Activated T-cell treated with anti-CD3 and anti-CD28 coated beads, Interleukin-2, amount 50 U/mL, for 4 hours (primary cell): ENCODE results near the gene C2orf66. TPM values are rescaled to one million over a fixed set of nuclear protein-coding genes. Genes with fewer than 3 reads are reported as not detected.

ENCODE experiments used
- ATAC-seq, 2 donors: fragments of 200-7000 bp; cut with Tn5 transposase; one replicate each; pipeline ENCODE4 v1.10.0; 2021
- DNase-seq: peaks from one replicate; pipeline ENCODE4 v3.0.0-alpha.2; 2020
- H3K27me3 Mint-ChIP-seq: one replicate; pipeline ENCODE4 v1.8.0; 2021; ENCODE audit warnings: low read depth, mixed read lengths
- H3K36me3 Mint-ChIP-seq: one replicate; pipeline ENCODE4 v1.8.0; 2022; ENCODE audit warnings: mixed read lengths; ENCODE audit not compliant: insufficient read depth
- H3K4me1 Mint-ChIP-seq: one replicate; pipeline ENCODE4 v1.8.0; 2021; ENCODE audit warnings: low read depth, mixed read lengths
- H3K4me3 Mint-ChIP-seq: one replicate; pipeline ENCODE4 v1.8.0; 2021; ENCODE audit warnings: mild to moderate bottlenecking, moderate library complexity, mixed read lengths
- H3K9me3 Mint-ChIP-seq: one replicate; pipeline ENCODE4 v1.8.0; 2021; ENCODE audit warnings: mixed read lengths
- total RNA-seq, 3 donors: library from RNA; stranded (reverse); gene quantifications; one replicate each; pipeline ENCODE4 v1.2.1, GENCODE V29; 2021

The C2orf66 gene
- total RNA-seq: not detected

DNA sequence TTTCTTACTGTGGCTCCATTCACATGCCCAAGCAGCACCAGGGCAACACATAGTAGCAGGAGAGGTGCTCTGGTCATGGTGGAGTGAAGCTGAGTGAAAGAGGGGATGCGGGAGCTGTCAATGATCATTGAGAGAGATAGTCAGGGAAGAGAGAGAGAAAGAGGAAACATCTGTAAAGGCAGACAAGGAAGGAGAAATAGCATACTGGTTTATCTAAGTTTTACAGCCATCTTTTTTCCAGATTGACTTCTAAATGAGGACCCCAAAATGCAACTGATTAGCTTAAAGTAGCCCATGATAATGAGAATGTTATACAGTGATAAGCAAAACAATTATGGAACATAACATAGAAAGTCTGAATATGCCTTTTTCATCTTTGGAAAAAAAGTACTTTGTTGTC lies at the start of gene C2orf66:
Gene C2orf66, minus strand, starts transcription at position 96 of the 400 bp plus-strand sequence. Its CDS starts 19 bp downstream, at position 77.
- peaks cover 4% of the 10 kb centered on the region for H3K9me3 Mint-ChIP-seq
- H3K4me3 Mint-ChIP-seq: no peak within 1 kb of the TSS
- no peaks in the 10 kb centered on the region for H3K4me1 Mint-ChIP-seq
- H3K27me3 Mint-ChIP-seq: peaks cover 31% of the 10 kb centered on the region
- no peaks in the 10 kb centered on the region for H3K36me3 Mint-ChIP-seq
- DNase-seq (no peak), ATAC-seq (no peak)

DNA sequence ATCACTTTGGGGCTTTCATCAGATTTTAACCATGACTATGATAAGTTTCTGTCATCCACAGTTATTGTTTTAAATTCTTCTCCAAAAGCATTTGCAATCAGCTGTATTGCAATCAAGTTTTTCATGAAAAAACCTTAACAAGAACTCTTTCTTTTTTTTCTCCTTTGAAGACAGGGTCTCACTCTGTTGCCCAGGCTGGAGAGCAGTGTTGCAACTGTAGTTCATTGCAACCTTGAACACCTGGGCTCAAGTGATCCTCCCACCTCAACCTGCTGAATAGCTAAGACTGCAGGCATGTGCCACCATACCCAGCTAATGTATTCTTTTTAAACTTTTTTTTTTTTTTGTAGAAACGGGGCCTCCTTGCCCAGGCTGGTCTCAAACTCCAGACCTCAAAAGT lies 45.5 kb upstream of the C2orf66 start:
- peaks cover 6% of the 10 kb centered on the region for H3K9me3 Mint-ChIP-seq
- H3K4me3 Mint-ChIP-seq: no peak overlapping the region
- no peaks in the 10 kb centered on the region for H3K27me3 Mint-ChIP-seq
- no peak for ATAC-seq
- no peak for DNase-seq
- H3K36me3 Mint-ChIP-seq: peaks cover 28% of the 10 kb centered on the region
- H3K4me1 Mint-ChIP-seq: no peaks in the 10 kb centered on the region

- DNase-seq: no peak
- Mint-ChIP-seq H3K4me3 (no peak overlapping the region), H3K27me3 (no peaks in the 10 kb centered on the region), H3K9me3 (no peaks in the 10 kb centered on the region), H3K4me1 (no peaks in the 10 kb centered on the region), H3K36me3 (peaks cover 18% of the 10 kb centered on the region)
- ATAC-seq: no peak
These were observed 44.3 kb upstream of the C2orf66 start for GRCh38 chr2:196853301-196854087.

GRCh38 chr2:196851088-196851487 lies 41.9 kb upstream of the C2orf66 start:
- no peaks in the 10 kb centered on the region for H3K27me3 Mint-ChIP-seq
- H3K9me3 Mint-ChIP-seq: no peaks in the 10 kb centered on the region
- peaks cover 4% of the 10 kb centered on the region for H3K4me1 Mint-ChIP-seq
- DNase-seq (no peak), ATAC-seq (no peak)
- peaks cover 15% of the 10 kb centered on the region for H3K36me3 Mint-ChIP-seq
- H3K4me3 Mint-ChIP-seq: no peak overlapping the region

DNA sequence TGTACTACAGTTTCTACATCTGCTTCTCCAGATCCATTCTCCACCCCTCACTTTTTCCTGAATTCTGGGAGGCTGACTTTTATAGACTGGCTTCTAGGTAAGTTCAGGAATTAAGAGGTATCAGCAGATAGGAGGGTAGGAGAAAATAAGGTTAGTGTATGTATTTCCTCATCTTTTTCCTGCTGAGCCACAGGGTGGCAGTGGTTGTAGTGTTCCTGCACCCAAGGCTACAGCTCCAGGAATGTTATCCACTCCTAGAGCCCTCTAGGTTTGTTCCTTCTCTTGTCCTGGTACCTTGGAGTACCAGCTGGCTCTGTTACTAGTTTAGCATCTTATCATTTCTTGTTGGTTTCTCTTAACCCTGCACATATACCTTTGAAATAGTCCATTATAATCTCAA lies 40.7 kb upstream of the C2orf66 start:
- Mint-ChIP-seq H3K27me3 (no peaks in the 10 kb centered on the region), H3K36me3 (peaks cover 21% of the 10 kb centered on the region), H3K9me3 (no peaks in the 10 kb centered on the region), H3K4me1 (peaks cover 4% of the 10 kb centered on the region), H3K4me3 (no peak overlapping the region)
- no peak for ATAC-seq
- no peak for DNase-seq

DNA sequence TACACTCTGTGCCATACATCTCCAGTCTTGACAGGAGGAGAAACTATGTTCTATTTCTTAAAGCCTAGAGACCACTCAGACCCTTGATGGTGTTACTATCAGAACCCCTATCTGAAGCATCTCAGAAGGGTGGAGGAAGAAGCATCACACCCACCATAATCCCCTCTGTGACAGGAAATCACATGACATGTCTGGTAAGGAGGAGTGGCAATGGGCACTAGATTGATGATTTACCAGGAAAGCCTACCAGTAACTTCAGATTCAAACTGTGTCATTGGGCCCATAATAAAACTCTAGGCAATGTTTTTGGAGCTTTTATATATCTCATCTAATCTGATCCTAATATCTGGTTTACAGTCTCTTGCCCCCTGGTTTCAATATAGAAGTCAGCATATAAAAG lies 37.1 kb upstream of the C2orf66 start:
- Mint-ChIP-seq H3K4me1 (peaks cover 4% of the 10 kb centered on the region), H3K4me3 (no peak overlapping the region), H3K9me3 (no peaks in the 10 kb centered on the region), H3K36me3 (peaks cover 19% of the 10 kb centered on the region), H3K27me3 (no peaks in the 10 kb centered on the region)
- DNase-seq (no peak), ATAC-seq (no peak)

DNA sequence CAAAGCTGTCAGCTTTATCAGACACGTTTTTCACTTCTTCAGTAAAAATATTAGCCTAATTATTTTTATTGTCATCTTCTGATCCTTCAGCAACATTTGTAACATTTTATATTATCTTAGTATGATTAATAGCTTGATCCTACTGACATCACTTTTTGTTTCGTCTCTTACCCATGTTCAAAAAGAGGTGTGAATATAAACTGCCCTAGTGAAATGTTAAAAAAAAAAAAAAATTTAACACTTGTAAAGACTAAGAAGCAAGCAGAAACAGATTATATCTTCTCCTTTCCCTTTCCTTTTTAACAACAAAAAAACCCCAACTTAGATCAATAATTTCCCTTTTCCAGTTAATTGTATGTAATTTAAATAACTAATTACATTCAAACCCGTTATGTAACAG lies 36.2 kb upstream of the C2orf66 start:
- no peak for DNase-seq
- Mint-ChIP-seq H3K9me3 (no peaks in the 10 kb centered on the region), H3K4me1 (peaks cover 4% of the 10 kb centered on the region), H3K4me3 (no peak overlapping the region), H3K36me3 (peaks cover 23% of the 10 kb centered on the region), H3K27me3 (no peaks in the 10 kb centered on the region)
- ATAC-seq: no peak

- no peaks in the 10 kb centered on the region for H3K9me3 Mint-ChIP-seq
- H3K4me1 Mint-ChIP-seq: no peaks in the 10 kb centered on the region
- peaks cover 10% of the 10 kb centered on the region for H3K36me3 Mint-ChIP-seq
- ATAC-seq (no peak), DNase-seq (no peak)
- no peak overlapping the region for H3K4me3 Mint-ChIP-seq
- no peaks in the 10 kb centered on the region for H3K27me3 Mint-ChIP-seq
These were observed 31.0 kb upstream of the C2orf66 start for GRCh38 chr2:196840171-196840570.

- Mint-ChIP-seq H3K36me3 (peaks cover 10% of the 10 kb centered on the region), H3K27me3 (no peaks in the 10 kb centered on the region), H3K9me3 (no peaks in the 10 kb centered on the region), H3K4me1 (no peaks in the 10 kb centered on the region), H3K4me3 (no peak overlapping the region)
- ATAC-seq: no peak
- no peak for DNase-seq
These were observed 30.4 kb upstream of the C2orf66 start for GRCh38 chr2:196839574-196839973.

DNA sequence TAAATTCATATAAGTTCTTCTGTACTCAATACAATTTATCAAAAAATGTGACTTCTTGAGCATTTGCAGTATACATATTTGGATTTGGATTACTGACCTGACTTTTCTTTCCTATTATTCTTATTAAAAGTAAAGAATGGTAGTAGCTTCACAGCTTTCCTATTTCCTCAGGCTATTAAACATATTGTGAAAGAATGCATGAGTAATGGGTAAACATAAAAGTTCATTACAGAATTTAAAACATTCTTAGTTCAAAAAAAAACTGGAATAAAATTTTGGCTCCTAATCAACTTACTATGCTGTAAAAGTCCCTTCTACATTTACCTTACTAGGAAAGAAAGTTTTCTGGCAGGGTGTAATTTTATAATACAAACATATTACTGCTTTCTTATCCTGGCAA lies 27.3 kb upstream of the C2orf66 start:
- ATAC-seq: no peak
- Mint-ChIP-seq H3K9me3 (no peaks in the 10 kb centered on the region), H3K36me3 (peaks cover 10% of the 10 kb centered on the region), H3K4me3 (no peak overlapping the region), H3K4me1 (no peaks in the 10 kb centered on the region), H3K27me3 (no peaks in the 10 kb centered on the region)
- DNase-seq: no peak

- Mint-ChIP-seq H3K4me1 (no peaks in the 10 kb centered on the region), H3K27me3 (no peaks in the 10 kb centered on the region), H3K4me3 (no peak overlapping the region), H3K36me3 (no peaks in the 10 kb centered on the region), H3K9me3 (no peaks in the 10 kb centered on the region)
- ATAC-seq (no peak), DNase-seq (no peak)
These were observed 21.5 kb upstream of the C2orf66 start for GRCh38 chr2:196830701-196831100.

- ATAC-seq (no peak), DNase-seq (no peak)
- no peaks in the 10 kb centered on the region for H3K4me1 Mint-ChIP-seq
- no peaks in the 10 kb centered on the region for H3K36me3 Mint-ChIP-seq
- H3K9me3 Mint-ChIP-seq: no peaks in the 10 kb centered on the region
- no peak overlapping the region for H3K4me3 Mint-ChIP-seq
- peaks cover 7% of the 10 kb centered on the region for H3K27me3 Mint-ChIP-seq
These were observed 18.2 kb upstream of the C2orf66 start for GRCh38 chr2:196827356-196827755.

DNA sequence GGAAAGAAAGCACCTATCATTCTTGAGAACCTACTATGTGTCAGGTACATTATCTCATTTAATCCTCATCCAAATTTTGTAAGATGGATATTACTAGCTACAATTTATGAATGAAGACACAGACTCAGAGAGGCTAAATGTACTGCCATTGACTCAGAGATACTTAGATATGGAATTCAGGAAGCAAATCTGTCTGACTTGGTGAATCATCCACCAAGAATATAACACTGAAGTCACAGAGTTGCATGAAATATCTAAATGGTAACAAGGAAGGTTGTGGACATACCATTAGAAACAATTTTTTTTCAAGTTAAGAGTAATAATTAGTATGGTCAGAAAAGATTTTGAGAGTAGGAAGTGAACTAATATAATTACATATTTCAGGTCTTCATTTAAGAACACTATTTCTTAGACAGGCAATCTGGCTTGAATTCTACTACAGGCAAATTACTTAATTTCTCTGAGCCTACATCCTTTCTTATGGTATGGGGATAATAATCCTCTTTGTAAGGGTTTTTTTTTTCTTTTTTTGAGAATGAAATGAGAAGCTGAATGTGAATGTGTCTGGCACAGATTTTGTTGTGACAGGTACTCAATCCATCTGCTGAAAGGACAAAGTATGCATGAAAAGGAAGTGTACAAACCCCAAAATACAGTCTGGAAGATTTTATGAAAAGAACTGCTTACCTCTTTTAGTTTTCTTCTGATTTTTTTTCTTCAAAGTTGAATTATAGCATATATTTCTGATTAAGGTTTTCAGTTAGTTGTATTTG lies 14.8 kb upstream of the C2orf66 start:
- no peaks in the 10 kb centered on the region for H3K36me3 Mint-ChIP-seq
- H3K4me1 Mint-ChIP-seq: no peaks in the 10 kb centered on the region
- H3K27me3 Mint-ChIP-seq: peaks cover 18% of the 10 kb centered on the region

GRCh38 chr2:196821195-196821594 lies 12.0 kb upstream of the C2orf66 start:
- H3K27me3 Mint-ChIP-seq: peaks cover 30% of the 10 kb centered on the region

More for the DNA sequence above, 14.8 kb upstream of the C2orf66 start:
- ATAC-seq (no peak), DNase-seq (no peak)
- H3K4me3 Mint-ChIP-seq: no peak overlapping the region
- H3K9me3 Mint-ChIP-seq: peaks cover 8% of the 10 kb centered on the region

More at GRCh38 chr2:196821195-196821594, 12.0 kb upstream of the C2orf66 start:
- Mint-ChIP-seq H3K36me3 (no peaks in the 10 kb centered on the region), H3K9me3 (peaks cover 19% of the 10 kb centered on the region), H3K4me3 (no peak overlapping the region), H3K4me1 (no peaks in the 10 kb centered on the region)
- DNase-seq: no peak
- ATAC-seq: no peak
